ENCODE data around the gene PKMYT1.

PKMYT1 gene

GRCh38 chr16:2992383-2993081, 12.3 kb upstream of the PKMYT1 start:
- no peaks in the 10 kb centered on the region for H4K20me1 ChIP-seq (ENCODE audit: insufficient read depth)
- H3K4me2 ChIP-seq: no peak overlapping the region
- H3K9ac ChIP-seq: no peak overlapping the region
- no peaks in the 10 kb centered on the region for H3K79me2 ChIP-seq (ENCODE audit: insufficient read depth, low read depth)
- no peak for TF ChIP-seq CTCF (conservative IDR thresholded peaks at IDR 0.05; ENCODE audit: low read depth, low read length)
- H3K27me3 ChIP-seq (ENCODE audit: insufficient read depth, low read depth): peaks cover 100% of the 10 kb centered on the region
- H3K27ac ChIP-seq: no peak overlapping the region
- no peak overlapping the region for H2AFZ ChIP-seq (ENCODE audit: low read depth)
- no peak overlapping the region for H3K4me3 ChIP-seq (IDR thresholded peaks at IDR 0.05; ENCODE audit: insufficient read depth, low read depth, low read length)
- H3K4me1 ChIP-seq (ENCODE audit: low read depth, poor library complexity, severe bottlenecking): no peaks in the 10 kb centered on the region
- no peaks in the 10 kb centered on the region for H3K36me3 ChIP-seq (ENCODE audit: insufficient read depth)

GRCh38 chr16:2991566-2992261, 11.5 kb upstream of the PKMYT1 start:
- Histone ChIP-seq H3K4me2 (no peak overlapping the region), H2AFZ (ENCODE audit: low read depth) (no peak overlapping the region), H3K4me3 (IDR thresholded peaks at IDR 0.05; ENCODE audit: insufficient read depth, low read depth, low read length) (no peak overlapping the region), H3K4me1 (ENCODE audit: low read depth, poor library complexity, severe bottlenecking) (no peaks in the 10 kb centered on the region), H3K27me3 (ENCODE audit: insufficient read depth, low read depth) (peaks cover 100% of the 10 kb centered on the region), H3K36me3 (ENCODE audit: insufficient read depth) (no peaks in the 10 kb centered on the region), H3K9ac (no peak overlapping the region), H3K27ac (no peak overlapping the region), H4K20me1 (ENCODE audit: insufficient read depth) (no peaks in the 10 kb centered on the region), H3K79me2 (ENCODE audit: insufficient read depth, low read depth) (no peaks in the 10 kb centered on the region)
- no peak for TF ChIP-seq CTCF (conservative IDR thresholded peaks at IDR 0.05; ENCODE audit: low read depth, low read length)

- Histone ChIP-seq H4K20me1 (ENCODE audit: insufficient read depth) (no peaks in the 10 kb centered on the region), H3K4me3 (IDR thresholded peaks at IDR 0.05; ENCODE audit: insufficient read depth, low read depth, low read length) (no peak overlapping the region), H3K79me2 (ENCODE audit: insufficient read depth, low read depth) (no peaks in the 10 kb centered on the region), H3K4me1 (ENCODE audit: low read depth, poor library complexity, severe bottlenecking) (no peaks in the 10 kb centered on the region), H3K9ac (no peak overlapping the region), H3K36me3 (ENCODE audit: insufficient read depth) (no peaks in the 10 kb centered on the region), H2AFZ (ENCODE audit: low read depth) (no peak overlapping the region), H3K4me2 (no peak overlapping the region), H3K27me3 (ENCODE audit: insufficient read depth, low read depth) (peaks cover 100% of the 10 kb centered on the region), H3K27ac (no peak overlapping the region)
- no peak for TF ChIP-seq CTCF (conservative IDR thresholded peaks at IDR 0.05; ENCODE audit: low read depth, low read length)
Observed at GRCh38 chr16:2990891-2991290, 10.6 kb upstream of the PKMYT1 start.

GRCh38 chr16:2988590-2989099, 8.4 kb upstream of the PKMYT1 start:
- no peaks in the 10 kb centered on the region for H4K20me1 ChIP-seq (ENCODE audit: insufficient read depth)
- H3K9ac ChIP-seq: no peak overlapping the region
- peaks cover 13% of the 10 kb centered on the region for H3K4me1 ChIP-seq (ENCODE audit: low read depth, poor library complexity, severe bottlenecking)
- no peak overlapping the region for H3K27ac ChIP-seq
- no peak overlapping the region for H2AFZ ChIP-seq (ENCODE audit: low read depth)
- H3K36me3 ChIP-seq (ENCODE audit: insufficient read depth): no peaks in the 10 kb centered on the region
- H3K4me2 ChIP-seq: no peak overlapping the region
- peaks cover 100% of the 10 kb centered on the region for H3K27me3 ChIP-seq (ENCODE audit: insufficient read depth, low read depth)
- no peak for TF ChIP-seq CTCF (conservative IDR thresholded peaks at IDR 0.05; ENCODE audit: low read depth, low read length)
- no peak overlapping the region for H3K4me3 ChIP-seq (IDR thresholded peaks at IDR 0.05; ENCODE audit: insufficient read depth, low read depth, low read length)
- H3K79me2 ChIP-seq (ENCODE audit: insufficient read depth, low read depth): no peaks in the 10 kb centered on the region
